ENCODE data around the gene PTCH2. TPM values are rescaled to one million over a fixed set of nuclear protein-coding genes. Genes with fewer than 3 reads are reported as not detected.
A peak's percentile ranks its signal among the peaks of the same experiment; 100 is the strongest.

PTCH2 gene
- total RNA-seq, 1 experiment from 2014 or later = 1.1 TPM

DNA sequence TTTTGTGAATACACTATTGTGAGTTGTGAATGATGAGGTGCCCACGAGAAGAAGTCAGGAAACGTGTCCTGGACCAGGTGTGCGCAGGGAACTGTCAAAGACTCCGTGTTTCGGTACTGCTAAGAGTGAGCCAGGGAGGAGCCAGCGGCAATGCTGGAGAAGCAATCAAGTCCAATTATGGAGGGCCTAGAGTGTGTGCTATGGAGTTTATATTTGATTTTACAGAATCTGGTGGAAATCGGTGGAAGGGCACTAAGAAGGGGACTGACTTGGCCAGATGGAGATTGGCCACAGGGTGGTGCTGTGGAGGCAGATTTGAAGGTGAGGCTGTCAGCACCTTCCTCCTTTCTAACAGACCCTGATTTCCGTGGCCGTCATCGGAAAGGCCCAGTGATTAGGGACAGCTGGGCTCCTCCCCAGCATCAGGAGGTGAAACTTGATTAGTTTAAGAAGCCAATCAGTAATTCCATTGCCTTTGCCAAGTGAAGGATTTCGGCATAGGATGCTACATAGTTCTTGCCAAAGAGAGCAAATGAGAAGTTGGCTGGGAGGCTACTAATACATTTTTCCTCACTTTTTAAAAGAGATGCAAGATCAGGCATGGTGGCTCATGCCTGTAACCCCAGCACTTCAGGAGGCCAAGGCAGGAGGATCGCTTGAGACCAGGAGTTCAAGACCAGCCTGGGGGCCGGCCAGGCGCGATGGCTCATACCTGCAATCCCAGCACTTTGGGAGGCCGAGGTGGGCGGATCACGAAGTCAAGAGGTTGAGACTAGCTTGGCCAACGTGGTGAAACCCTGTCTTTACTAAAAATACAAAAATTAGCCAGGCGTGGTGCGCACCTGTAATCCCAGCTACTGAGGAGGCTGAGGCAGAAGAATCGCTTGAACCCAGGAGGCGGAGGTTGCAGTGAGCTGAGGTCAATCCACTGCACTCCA is 7.0 kb downstream of the PTCH2 start:
- Mint-ChIP-seq H3K4me1 (peaks cover 16% of the 10 kb centered on the region), H3K36me3 (no peaks in the 10 kb centered on the region), H3K9me3 (no peaks in the 10 kb centered on the region), H3K4me3 (no peak overlapping the region), H3K27me3 (ENCODE audit: low read depth) (no peaks in the 10 kb centered on the region; the same call in 1 of the 2 replicates), H3K27ac (peak overlapping the region; percentile 28; the same call in 1 of the 2 replicates)
- CTCF ChIA-PET = interaction anchor here (0.6 to 2.8 kb wide), 24 partner anchors 9 to 468 kb away, joined by 3 to 18 read pairs (median 4); partner anchors contain the start of genes BTBD19, EIF2B3, HECTD3 and UROD
- DNase-seq (ENCODE audit: low spot score) (peak; percentile 95), ATAC-seq (peak; percentile 90)
- TF ChIP-seq, protein P1, sequence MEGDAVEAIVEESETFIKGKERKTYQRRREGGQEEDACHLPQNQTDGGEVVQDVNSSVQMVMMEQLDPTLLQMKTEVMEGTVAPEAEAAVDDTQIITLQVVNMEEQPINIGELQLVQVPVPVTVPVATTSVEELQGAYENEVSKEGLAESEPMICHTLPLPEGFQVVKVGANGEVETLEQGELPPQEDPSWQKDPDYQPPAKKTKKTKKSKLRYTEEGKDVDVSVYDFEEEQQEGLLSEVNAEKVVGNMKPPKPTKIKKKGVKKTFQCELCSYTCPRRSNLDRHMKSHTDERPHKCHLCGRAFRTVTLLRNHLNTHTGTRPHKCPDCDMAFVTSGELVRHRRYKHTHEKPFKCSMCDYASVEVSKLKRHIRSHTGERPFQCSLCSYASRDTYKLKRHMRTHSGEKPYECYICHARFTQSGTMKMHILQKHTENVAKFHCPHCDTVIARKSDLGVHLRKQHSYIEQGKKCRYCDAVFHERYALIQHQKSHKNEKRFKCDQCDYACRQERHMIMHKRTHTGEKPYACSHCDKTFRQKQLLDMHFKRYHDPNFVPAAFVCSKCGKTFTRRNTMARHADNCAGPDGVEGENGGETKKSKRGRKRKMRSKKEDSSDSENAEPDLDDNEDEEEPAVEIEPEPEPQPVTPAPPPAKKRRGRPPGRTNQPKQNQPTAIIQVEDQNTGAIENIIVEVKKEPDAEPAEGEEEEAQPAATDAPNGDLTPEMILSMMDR (IDR thresholded peaks at IDR 0.05) = peak; percentile 80
- TF ChIP-seq E2F1 (CRISPR knock-in tag; IDR thresholded peaks at IDR 0.05) = no peak
- POLR2A ChIA-PET = interaction anchor here (0.6 kb wide), 1 partner anchor 36 kb away, joined by 3 read pairs; the partner anchor contains the start of gene PLK3

- ChIA-PET POLR2A (no interaction called here), CTCF (interaction anchor here (1.0 to 2.8 kb wide), 5 partner anchors 7 to 176 kb away, joined by 3 to 15 read pairs (median 4); partner anchors contain the start of genes BEST4, HECTD3 and PLK3)
- H3K9me3 Mint-ChIP-seq = no peaks in the 10 kb centered on the region
- no peak overlapping the region for H3K27ac Mint-ChIP-seq
- peaks cover 13% of the 10 kb centered on the region for H3K4me1 Mint-ChIP-seq
- no peak overlapping the region for H3K4me3 Mint-ChIP-seq
- no peaks in the 10 kb centered on the region for H3K27me3 Mint-ChIP-seq (ENCODE audit: low read depth)
- no peaks in the 10 kb centered on the region for H3K36me3 Mint-ChIP-seq
- no peak for ATAC-seq
- TF ChIP-seq HMGA2 (CRISPR knock-in tag; IDR thresholded peaks at IDR 0.05) (no peak), FOXP1 (CRISPR knock-in tag; IDR thresholded peaks at IDR 0.05; ENCODE audit: borderline replicate concordance) (no peak), ZNF121 (CRISPR knock-in tag; IDR thresholded peaks at IDR 0.05) (no peak), PREB (CRISPR knock-in tag; IDR thresholded peaks at IDR 0.05; ENCODE audit: borderline replicate concordance) (no peak), PRRX2 (CRISPR knock-in tag; IDR thresholded peaks at IDR 0.05) (no peak), NR1H2 (CRISPR knock-in tag; IDR thresholded peaks at IDR 0.05) (no peak), ZNF317 (CRISPR knock-in tag; IDR thresholded peaks at IDR 0.05; ENCODE audit: borderline replicate concordance, low read depth) (no peak), IRF2 (CRISPR knock-in tag; IDR thresholded peaks at IDR 0.05; ENCODE audit: borderline replicate concordance, low read depth) (no peak), JUN (CRISPR knock-in tag; IDR thresholded peaks at IDR 0.05) (no peak), RORB (CRISPR knock-in tag; IDR thresholded peaks at IDR 0.05) (no peak), ZNF671 (CRISPR knock-in tag; IDR thresholded peaks at IDR 0.05) (no peak), SMAD3 (CRISPR knock-in tag; IDR thresholded peaks at IDR 0.05; ENCODE audit: borderline replicate concordance) (no peak)
- TF ChIP-seq, protein P2, sequence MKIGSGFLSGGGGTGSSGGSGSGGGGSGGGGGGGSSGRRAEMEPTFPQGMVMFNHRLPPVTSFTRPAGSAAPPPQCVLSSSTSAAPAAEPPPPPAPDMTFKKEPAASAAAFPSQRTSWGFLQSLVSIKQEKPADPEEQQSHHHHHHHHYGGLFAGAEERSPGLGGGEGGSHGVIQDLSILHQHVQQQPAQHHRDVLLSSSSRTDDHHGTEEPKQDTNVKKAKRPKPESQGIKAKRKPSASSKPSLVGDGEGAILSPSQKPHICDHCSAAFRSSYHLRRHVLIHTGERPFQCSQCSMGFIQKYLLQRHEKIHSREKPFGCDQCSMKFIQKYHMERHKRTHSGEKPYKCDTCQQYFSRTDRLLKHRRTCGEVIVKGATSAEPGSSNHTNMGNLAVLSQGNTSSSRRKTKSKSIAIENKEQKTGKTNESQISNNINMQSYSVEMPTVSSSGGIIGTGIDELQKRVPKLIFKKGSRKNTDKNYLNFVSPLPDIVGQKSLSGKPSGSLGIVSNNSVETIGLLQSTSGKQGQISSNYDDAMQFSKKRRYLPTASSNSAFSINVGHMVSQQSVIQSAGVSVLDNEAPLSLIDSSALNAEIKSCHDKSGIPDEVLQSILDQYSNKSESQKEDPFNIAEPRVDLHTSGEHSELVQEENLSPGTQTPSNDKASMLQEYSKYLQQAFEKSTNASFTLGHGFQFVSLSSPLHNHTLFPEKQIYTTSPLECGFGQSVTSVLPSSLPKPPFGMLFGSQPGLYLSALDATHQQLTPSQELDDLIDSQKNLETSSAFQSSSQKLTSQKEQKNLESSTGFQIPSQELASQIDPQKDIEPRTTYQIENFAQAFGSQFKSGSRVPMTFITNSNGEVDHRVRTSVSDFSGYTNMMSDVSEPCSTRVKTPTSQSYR (CRISPR knock-in tag; IDR thresholded peaks at IDR 0.05) = no peak
- TF ChIP-seq, protein P3, sequence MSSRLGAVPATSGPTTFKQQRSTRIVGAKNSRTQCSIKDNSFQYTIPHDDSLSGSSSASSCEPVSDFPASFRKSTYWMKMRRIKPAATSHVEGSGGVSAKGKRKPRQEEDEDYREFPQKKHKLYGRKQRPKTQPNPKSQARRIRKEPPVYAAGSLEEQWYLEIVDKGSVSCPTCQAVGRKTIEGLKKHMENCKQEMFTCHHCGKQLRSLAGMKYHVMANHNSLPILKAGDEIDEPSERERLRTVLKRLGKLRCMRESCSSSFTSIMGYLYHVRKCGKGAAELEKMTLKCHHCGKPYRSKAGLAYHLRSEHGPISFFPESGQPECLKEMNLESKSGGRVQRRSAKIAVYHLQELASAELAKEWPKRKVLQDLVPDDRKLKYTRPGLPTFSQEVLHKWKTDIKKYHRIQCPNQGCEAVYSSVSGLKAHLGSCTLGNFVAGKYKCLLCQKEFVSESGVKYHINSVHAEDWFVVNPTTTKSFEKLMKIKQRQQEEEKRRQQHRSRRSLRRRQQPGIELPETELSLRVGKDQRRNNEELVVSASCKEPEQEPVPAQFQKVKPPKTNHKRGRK (CRISPR knock-in tag; IDR thresholded peaks at IDR 0.05; ENCODE audit: borderline replicate concordance) = no peak
- no peak for DNase-seq (ENCODE audit: low spot score)
Observed at GRCh38 chr1:44834328-44834727, 8.7 kb downstream of the PTCH2 start.

Data from WTC11 (cell line).